Suppressor macrophage treated with lipopolysaccharide for 4 hours (primary cell): ENCODE data around the gene DUOXA2.
A peak's percentile ranks its signal among the peaks of the same experiment; 100 is the strongest.

Experiments used
- DNase-seq: peaks from one replicate; pipeline ENCODE4 v3.0.0-alpha.2; 2020

The DUOXA2 gene

GRCh38 chr15:45138814-45139765, 25.0 kb downstream of the DUOXA2 start:
- DNase-seq, result no peak

GRCh38 chr15:45139770-45140169, 25.6 kb downstream of the DUOXA2 start:
- DNase-seq, result no peak

- no peak for DNase-seq
Measured at GRCh38 chr15:45140557-45141250, 26.6 kb downstream of the DUOXA2 start.

- DNase-seq, result no peak
Measured at GRCh38 chr15:45141386-45141785, 27.3 kb downstream of the DUOXA2 start.

GRCh38 chr15:45143056-45143455, 28.9 kb downstream of the DUOXA2 start:
- no peak for DNase-seq

- DNase-seq, result no peak
Measured at GRCh38 chr15:45143946-45144345, 29.8 kb downstream of the DUOXA2 start.

GRCh38 chr15:45144775-45145174, 30.6 kb downstream of the DUOXA2 start:
- DNase-seq, result no peak

GRCh38 chr15:45146405-45146804, 32.3 kb downstream of the DUOXA2 start:
- DNase-seq, result peak; percentile 7

- no peak for DNase-seq
Measured at GRCh38 chr15:45147606-45148005, 33.5 kb downstream of the DUOXA2 start.

GRCh38 chr15:45148076-45149059, 34.2 kb downstream of the DUOXA2 start:
- no peak for DNase-seq

GRCh38 chr15:45149060-45149459, 34.9 kb downstream of the DUOXA2 start:
- DNase-seq, result no peak

GRCh38 chr15:45150481-45150880, 36.4 kb downstream of the DUOXA2 start:
- DNase-seq, result no peak

GRCh38 chr15:45150997-45151396, 36.9 kb downstream of the DUOXA2 start:
- no peak for DNase-seq

GRCh38 chr15:45151998-45152828, 38.1 kb downstream of the DUOXA2 start:
- DNase-seq, result no peak

- no peak for DNase-seq
Measured at GRCh38 chr15:45155739-45156138, 41.6 kb downstream of the DUOXA2 start.

- no peak for DNase-seq
Measured at GRCh38 chr15:45156744-45157455, 42.8 kb downstream of the DUOXA2 start.

- peak; percentile 9 for DNase-seq
Measured at GRCh38 chr15:45157974-45158373, 43.8 kb downstream of the DUOXA2 start.

- no peak for DNase-seq
Measured at GRCh38 chr15:45161666-45162065, 47.5 kb downstream of the DUOXA2 start.

- DNase-seq, result peak; percentile 80
Measured at GRCh38 chr15:45162771-45163507, 48.8 kb downstream of the DUOXA2 start.

GRCh38 chr15:45163508-45163856, 49.4 kb downstream of the DUOXA2 start:
- no peak for DNase-seq

GRCh38 chr15:45164914-45165313, 50.8 kb downstream of the DUOXA2 start:
- no peak for DNase-seq
